GF-D8 (cell line): ENCODE results near the gene PAQR9.

Experiments
- DNase-seq: peaks from one replicate; lab custom pipeline; 2025; lab: John Stamatoyannopoulos, UW

The PAQR9 gene

GRCh38 chr3:142950972-142951371, 12.5 kb downstream of the PAQR9 start:
- DNase-seq = no peak

GRCh38 chr3:142947799-142948575, 15.5 kb downstream of the PAQR9 start:
- no peak for DNase-seq

- DNase-seq = no peak
Observed at GRCh38 chr3:142947352-142947751, 16.1 kb downstream of the PAQR9 start.

GRCh38 chr3:142946861-142947260, 16.6 kb downstream of the PAQR9 start:
- DNase-seq = no peak

GRCh38 chr3:142945023-142945422, 18.5 kb downstream of the PAQR9 start:
- no peak for DNase-seq

- no peak for DNase-seq
Observed at GRCh38 chr3:142944342-142944741, 19.1 kb downstream of the PAQR9 start.

- no peak for DNase-seq
Observed at GRCh38 chr3:142943870-142944269, 19.6 kb downstream of the PAQR9 start.

- no peak for DNase-seq
Observed at GRCh38 chr3:142943349-142943748, 20.1 kb downstream of the PAQR9 start.

- DNase-seq = no peak
Observed at GRCh38 chr3:142941373-142942123, 21.9 kb downstream of the PAQR9 start.

GRCh38 chr3:142940472-142940871, 23.0 kb downstream of the PAQR9 start:
- DNase-seq = no peak

GRCh38 chr3:142940000-142940399, 23.5 kb downstream of the PAQR9 start:
- no peak for DNase-seq

GRCh38 chr3:142935963-142936362, 27.5 kb downstream of the PAQR9 start:
- no peak for DNase-seq

- DNase-seq = no peak
Observed at GRCh38 chr3:142934887-142935269, 28.6 kb downstream of the PAQR9 start.

- DNase-seq = no peak
Observed at GRCh38 chr3:142934128-142934886, 29.2 kb downstream of the PAQR9 start.

GRCh38 chr3:142931222-142931621, 32.3 kb downstream of the PAQR9 start:
- DNase-seq = no peak

GRCh38 chr3:142930463-142930862, 33.0 kb downstream of the PAQR9 start:
- DNase-seq = no peak

GRCh38 chr3:142929890-142930289, 33.6 kb downstream of the PAQR9 start:
- DNase-seq = no peak

- no peak for DNase-seq
Observed at GRCh38 chr3:142929109-142929508, 34.4 kb downstream of the PAQR9 start.

GRCh38 chr3:142926368-142926944, 37.0 kb downstream of the PAQR9 start:
- DNase-seq = no peak

- DNase-seq = no peak
Observed at GRCh38 chr3:142925140-142925539, 38.3 kb downstream of the PAQR9 start.

- DNase-seq = no peak
Observed at GRCh38 chr3:142923694-142924093, 39.8 kb downstream of the PAQR9 start.

GRCh38 chr3:142916605-142917004, 46.9 kb downstream of the PAQR9 start:
- DNase-seq = no peak
